ENCODE results near the gene SNX25.

GRCh38 chr4:185183622-185184281 lies 25.6 kb upstream of the SNX25 start:
- TF ChIP-seq GATA3 (IDR thresholded peaks at IDR 0.05; ENCODE audit: low read depth, low read length), result no peak
- no peak for TF ChIP-seq GATA2 (IDR thresholded peaks at IDR 0.05; ENCODE audit: low read depth, low read length)
